Measurements from ENCODE around the gene SLC38A1.

SLC38A1 gene

GRCh38 chr12:46134205-46134811, 134.5 kb downstream of the SLC38A1 start:
- no peaks in the 10 kb centered on the region for H3K27me3 ChIP-seq (ENCODE audit: insufficient read depth, insufficient read length)
- H3K9me3 ChIP-seq (ENCODE audit: insufficient read depth, low read length): no peaks in the 10 kb centered on the region
- H3K4me1 ChIP-seq (ENCODE audit: insufficient read depth, insufficient read length): no peaks in the 10 kb centered on the region
- TF ChIP-seq YY1 (IDR thresholded peaks at IDR 0.05; ENCODE audit: insufficient read depth, insufficient read length): no peak
- TF ChIP-seq SUZ12 (IDR thresholded peaks at IDR 0.05; ENCODE audit: extremely low read depth, insufficient read depth, insufficient read length): no peak
- TF ChIP-seq ZNF274 (IDR thresholded peaks at IDR 0.05; ENCODE audit: low read depth, low read length): no peak
- no peak for DNase-seq (ENCODE audit: low read depth, low spot score)
- H3K9ac ChIP-seq (ENCODE audit: insufficient read length, low read depth): no peak overlapping the region
- no peak overlapping the region for H3K4me3 ChIP-seq (ENCODE audit: insufficient read length, low read depth)
- no peaks in the 10 kb centered on the region for H3K36me3 ChIP-seq (ENCODE audit: insufficient read depth, insufficient read length, low read length)

- Histone ChIP-seq H3K4me3 (ENCODE audit: insufficient read length, low read depth) (no peak overlapping the region), H3K9ac (ENCODE audit: insufficient read length, low read depth) (no peak overlapping the region), H3K4me1 (ENCODE audit: insufficient read depth, insufficient read length) (no peaks in the 10 kb centered on the region), H3K36me3 (ENCODE audit: insufficient read depth, insufficient read length, low read length) (no peaks in the 10 kb centered on the region), H3K9me3 (ENCODE audit: insufficient read depth, low read length) (no peaks in the 10 kb centered on the region), H3K27me3 (ENCODE audit: insufficient read depth, insufficient read length) (no peaks in the 10 kb centered on the region)
- TF ChIP-seq YY1 (IDR thresholded peaks at IDR 0.05; ENCODE audit: insufficient read depth, insufficient read length) (no peak), SUZ12 (IDR thresholded peaks at IDR 0.05; ENCODE audit: extremely low read depth, insufficient read depth, insufficient read length) (no peak), ZNF274 (IDR thresholded peaks at IDR 0.05; ENCODE audit: low read depth, low read length) (no peak)
- no peak for DNase-seq (ENCODE audit: low read depth, low spot score)
Observed at GRCh38 chr12:46133751-46134150, 135.1 kb downstream of the SLC38A1 start.
